Activated CD8-positive, alpha-beta memory T cell treated with anti-CD3 and anti-CD28 coated beads, Interleukin-2, amount 10 ng/mL, durations not matched to agents 7 days and 5 days (primary cell): ENCODE measurements around the gene NUDT21. TPM values are rescaled to one million over a fixed set of nuclear protein-coding genes. Genes with fewer than 3 reads are reported as not detected.

Experiments used
- ATAC-seq: fragments of 150-1000 bp; cut with Tn5 transposase; one replicate; pipeline ENCODE4 v1.10.0; 2021; ENCODE audit warnings: moderate library complexity
- CTCF ChIA-PET: fragments of 350-600 bp; sonication (Branson Sonifier 250); formaldehyde crosslinking; loops from one replicate; lab custom pipeline; 2021; ENCODE audit warnings: antibody characterized with exemption; lab: Charles Lee
- DNase-seq: peaks from one replicate; pipeline ENCODE4 v3.0.0-alpha.2; 2020
- H3K27ac Mint-ChIP-seq: one replicate; pipeline ENCODE4 v1.8.0; 2021; ENCODE audit warnings: mild to moderate bottlenecking, mixed read lengths
- H3K27me3 Mint-ChIP-seq: one replicate; pipeline ENCODE4 v1.8.0; 2021; ENCODE audit warnings: mixed read lengths
- H3K36me3 Mint-ChIP-seq: one replicate; pipeline ENCODE4 v1.8.0; 2021; ENCODE audit warnings: mild to moderate bottlenecking, mixed read lengths
- H3K4me1 Mint-ChIP-seq: one replicate; pipeline ENCODE4 v1.8.0; 2021; ENCODE audit warnings: mixed read lengths
- H3K4me3 Mint-ChIP-seq: one replicate; pipeline ENCODE4 v1.8.0; 2021; ENCODE audit warnings: mild to moderate bottlenecking, moderate library complexity, mixed read lengths
- H3K9me3 Mint-ChIP-seq: one replicate; pipeline ENCODE4 v1.8.0; 2022; ENCODE audit warnings: low read depth, mixed read lengths
- total RNA-seq, 2 experiments: library from RNA; stranded (reverse); gene quantifications; one replicate each; pipeline ENCODE4 v1.2.3, GENCODE V29; 2021

NUDT21 gene
- total RNA-seq, 2 experiments from 2014 or later: 242 to 279 TPM

DNA sequence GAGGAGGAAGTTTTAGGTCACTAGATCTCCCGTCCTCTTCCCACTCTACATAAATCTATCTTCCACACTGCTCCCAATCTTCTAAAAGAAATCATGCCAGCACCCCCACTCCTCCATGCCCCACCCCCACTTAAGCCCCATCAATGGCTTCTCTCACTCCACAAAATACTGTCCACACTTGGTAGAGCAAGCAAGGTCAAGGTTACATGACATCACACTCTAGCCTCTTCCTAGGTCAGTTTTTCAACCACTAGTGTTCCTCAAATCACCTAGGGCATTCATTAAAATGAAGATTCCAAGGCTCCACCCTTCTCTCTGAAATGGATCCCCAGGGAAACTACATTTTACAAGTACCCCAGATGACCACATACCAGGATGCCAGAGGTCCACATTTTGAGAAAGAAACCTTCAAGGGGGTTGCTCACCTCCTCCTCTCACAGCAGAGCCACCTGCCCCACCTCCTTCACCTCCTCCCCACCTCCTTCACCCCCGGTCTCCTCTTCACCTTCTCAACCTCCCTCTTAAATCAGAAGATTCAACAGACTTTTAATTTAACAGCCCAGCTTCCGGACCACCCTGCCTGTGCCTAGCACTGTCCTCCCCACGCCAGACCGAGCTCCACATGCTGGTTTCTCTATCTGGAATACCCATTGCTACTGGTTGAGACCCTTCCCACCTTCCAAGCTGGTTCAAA lies 29.0 kb downstream of the NUDT21 start:
- H3K27me3 Mint-ChIP-seq: no peaks in the 10 kb centered on the region
- H3K9me3 Mint-ChIP-seq: no peaks in the 10 kb centered on the region
- ATAC-seq (no peak), DNase-seq (no peak)
- peak overlapping the region; percentile 47 for H3K27ac Mint-ChIP-seq
- no peaks in the 10 kb centered on the region for H3K36me3 Mint-ChIP-seq
- H3K4me1 Mint-ChIP-seq: peaks cover 37% of the 10 kb centered on the region
- no peak overlapping the region for H3K4me3 Mint-ChIP-seq
- CTCF ChIA-PET: interaction anchor here (0.5 to 1.5 kb wide), 3 partner anchors 21 to 123 kb away, joined by 3 read pairs; no protein-coding TSS in a partner anchor

DNA sequence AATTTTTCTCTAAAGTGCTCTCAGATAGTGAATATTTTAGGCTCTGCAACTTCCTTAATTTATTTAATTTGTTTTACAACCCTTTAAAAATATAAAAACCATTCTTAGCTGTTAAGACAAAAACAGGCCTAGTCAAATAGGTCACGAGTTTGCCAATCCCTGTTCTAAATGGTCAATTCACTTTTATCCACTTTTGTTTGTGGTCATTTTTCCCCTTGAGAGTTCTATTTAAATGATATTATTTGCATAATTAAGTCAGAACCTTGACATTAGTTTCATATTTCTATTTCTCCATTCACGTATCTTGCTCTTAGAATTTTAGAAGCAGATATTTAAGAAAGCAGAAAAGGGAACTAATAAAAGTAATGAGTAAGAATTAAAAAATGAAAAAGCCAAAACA lies 29.8 kb downstream of the NUDT21 start:
- Mint-ChIP-seq H3K4me3 (no peak overlapping the region), H3K36me3 (no peaks in the 10 kb centered on the region), H3K27ac (no peak overlapping the region), H3K4me1 (peaks cover 36% of the 10 kb centered on the region), H3K9me3 (no peaks in the 10 kb centered on the region), H3K27me3 (no peaks in the 10 kb centered on the region)
- DNase-seq: no peak
- ATAC-seq: no peak
- CTCF ChIA-PET: interaction anchor here (0.5 to 1.4 kb wide), 2 partner anchors 21 to 122 kb away, joined by 3 read pairs; no protein-coding TSS in a partner anchor

- H3K9me3 Mint-ChIP-seq: no peaks in the 10 kb centered on the region
- no peak overlapping the region for H3K4me3 Mint-ChIP-seq
- peaks cover 33% of the 10 kb centered on the region for H3K4me1 Mint-ChIP-seq
- peaks cover 3% of the 10 kb centered on the region for H3K36me3 Mint-ChIP-seq
- no peak overlapping the region for H3K27ac Mint-ChIP-seq
- DNase-seq: no peak
- H3K27me3 Mint-ChIP-seq: no peaks in the 10 kb centered on the region
- no peak for ATAC-seq
- CTCF ChIA-PET: interaction anchor here (0.6 kb wide), 1 partner anchor 1385 kb away, joined by 3 read pairs; no protein-coding TSS in a partner anchor
Measured at GRCh38 chr16:56420613-56421012, 30.5 kb downstream of the NUDT21 start.

- H3K27me3 Mint-ChIP-seq: no peaks in the 10 kb centered on the region
- CTCF ChIA-PET: interaction anchor here (0.6 kb wide), 1 partner anchor 1386 kb away, joined by 3 read pairs; no protein-coding TSS in a partner anchor
- H3K36me3 Mint-ChIP-seq: peaks cover 3% of the 10 kb centered on the region
- no peak for ATAC-seq
- peaks cover 35% of the 10 kb centered on the region for H3K4me1 Mint-ChIP-seq
- H3K9me3 Mint-ChIP-seq: no peaks in the 10 kb centered on the region
- H3K4me3 Mint-ChIP-seq: no peak overlapping the region
- H3K27ac Mint-ChIP-seq: no peak overlapping the region
- no peak for DNase-seq
Measured at GRCh38 chr16:56419740-56420548, 31.2 kb downstream of the NUDT21 start.

DNA sequence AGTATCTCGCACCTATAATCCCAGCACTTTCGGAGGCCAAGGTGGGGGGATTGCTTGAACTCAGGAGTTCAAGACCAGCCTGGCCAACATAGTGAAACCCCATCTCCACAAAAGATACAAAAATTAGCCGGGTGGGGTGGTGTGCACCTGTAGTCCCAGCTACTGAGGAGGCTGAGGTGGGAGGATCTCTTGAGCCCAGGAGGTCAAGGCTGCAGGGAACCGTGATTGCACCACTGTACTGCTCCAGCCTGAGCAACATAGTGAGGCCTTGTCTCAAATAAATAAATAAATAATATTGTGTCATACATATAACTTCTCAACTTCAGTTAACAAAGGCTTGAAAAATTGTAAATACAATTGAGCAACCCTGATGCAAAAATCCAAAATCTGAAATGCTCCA lies 34.0 kb downstream of the NUDT21 start:
- DNase-seq (no peak), ATAC-seq (no peak)
- CTCF ChIA-PET: no interaction called here
- Mint-ChIP-seq H3K4me3 (no peak overlapping the region), H3K27me3 (no peaks in the 10 kb centered on the region), H3K36me3 (peaks cover 6% of the 10 kb centered on the region), H3K4me1 (peaks cover 15% of the 10 kb centered on the region), H3K9me3 (no peaks in the 10 kb centered on the region), H3K27ac (no peak overlapping the region)

GRCh38 chr16:56415875-56416274 lies 35.3 kb downstream of the NUDT21 start:
- peaks cover 9% of the 10 kb centered on the region for H3K36me3 Mint-ChIP-seq
- H3K9me3 Mint-ChIP-seq: no peaks in the 10 kb centered on the region
- no peak overlapping the region for H3K27ac Mint-ChIP-seq

GRCh38 chr16:56414366-56414765 lies 36.8 kb downstream of the NUDT21 start:
- Mint-ChIP-seq H3K4me1 (peaks cover 6% of the 10 kb centered on the region), H3K27me3 (no peaks in the 10 kb centered on the region), H3K27ac (no peak overlapping the region), H3K4me3 (no peak overlapping the region), H3K9me3 (no peaks in the 10 kb centered on the region), H3K36me3 (peaks cover 11% of the 10 kb centered on the region)
- CTCF ChIA-PET: no interaction called here
- ATAC-seq: no peak
- no peak for DNase-seq

More at GRCh38 chr16:56415875-56416274, 35.3 kb downstream of the NUDT21 start:
- Mint-ChIP-seq H3K27me3 (no peaks in the 10 kb centered on the region), H3K4me1 (peaks cover 9% of the 10 kb centered on the region), H3K4me3 (no peak overlapping the region)
- CTCF ChIA-PET: interaction anchor here (0.9 kb wide), 1 partner anchor 32 kb away, joined by 3 read pairs; no protein-coding TSS in a partner anchor
- ATAC-seq (no peak), DNase-seq (no peak)

DNA sequence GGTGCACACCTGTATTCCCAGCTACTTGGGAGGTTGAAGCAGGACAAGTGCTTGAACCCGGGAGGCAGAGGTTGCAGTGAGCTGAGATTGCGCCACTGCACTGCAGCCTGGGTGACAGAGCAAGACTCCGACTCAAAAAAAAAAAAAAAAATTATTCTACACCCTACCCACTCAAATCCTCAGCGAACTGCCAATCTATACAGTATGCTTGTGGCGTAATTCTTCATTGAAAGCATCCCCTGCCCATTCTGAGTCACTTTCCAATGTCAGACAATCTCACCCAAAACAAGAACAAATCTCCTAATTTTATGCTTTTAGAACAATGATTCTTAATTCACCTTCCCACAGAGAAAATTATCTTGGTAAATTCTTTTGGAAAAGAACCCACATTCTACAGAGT lies 37.8 kb downstream of the NUDT21 start:
- Mint-ChIP-seq H3K27me3 (no peaks in the 10 kb centered on the region), H3K9me3 (no peaks in the 10 kb centered on the region), H3K27ac (no peak overlapping the region), H3K4me3 (no peak overlapping the region), H3K4me1 (peaks cover 6% of the 10 kb centered on the region), H3K36me3 (peaks cover 16% of the 10 kb centered on the region)
- DNase-seq (no peak), ATAC-seq (no peak)
- CTCF ChIA-PET: no interaction called here

DNA sequence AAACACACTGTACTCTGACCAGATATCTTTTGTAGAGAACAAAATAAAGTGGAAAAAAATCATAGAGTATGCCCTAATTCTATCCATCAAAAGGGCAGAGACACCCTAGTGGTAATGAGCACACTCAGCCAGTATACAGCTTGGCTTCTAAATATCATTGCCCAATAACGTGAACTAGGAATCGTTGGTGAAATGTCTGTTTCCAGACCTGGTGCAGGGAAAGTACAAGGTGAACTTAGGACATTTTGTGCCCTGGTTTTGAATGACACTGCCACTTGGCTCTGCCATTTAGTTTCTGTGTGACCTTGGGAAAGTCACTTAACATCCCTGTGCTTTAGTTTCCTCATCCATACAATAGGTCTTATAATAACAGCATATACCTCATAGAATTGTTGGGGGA lies 39.5 kb downstream of the NUDT21 start:
- no peak overlapping the region for H3K27ac Mint-ChIP-seq
- peaks cover 20% of the 10 kb centered on the region for H3K36me3 Mint-ChIP-seq
- peaks cover 4% of the 10 kb centered on the region for H3K4me1 Mint-ChIP-seq
- H3K27me3 Mint-ChIP-seq: no peaks in the 10 kb centered on the region
- H3K9me3 Mint-ChIP-seq: no peaks in the 10 kb centered on the region
- CTCF ChIA-PET: no interaction called here
- no peak for ATAC-seq
- H3K4me3 Mint-ChIP-seq: no peak overlapping the region
- no peak for DNase-seq

DNA sequence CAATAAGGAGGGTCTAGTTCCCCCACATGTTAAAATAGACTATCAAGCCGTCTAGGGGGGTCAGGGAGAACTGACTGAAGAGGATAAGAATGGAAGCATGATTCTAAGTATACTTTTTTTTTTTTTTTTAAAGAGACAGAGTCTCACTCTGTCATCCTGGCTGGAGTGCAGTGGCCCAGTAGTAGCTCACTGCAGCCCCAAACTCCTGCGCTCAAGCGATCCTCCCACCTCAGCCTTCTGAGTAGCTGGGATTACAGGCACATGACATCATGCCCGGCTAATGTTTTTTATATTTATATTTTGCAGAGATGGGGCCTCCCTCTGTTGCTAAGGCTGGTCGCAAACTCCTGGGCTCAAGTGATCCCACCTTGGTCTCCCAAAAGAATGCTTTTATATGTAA lies 40.0 kb downstream of the NUDT21 start:
- H3K27me3 Mint-ChIP-seq: no peaks in the 10 kb centered on the region
- H3K9me3 Mint-ChIP-seq: no peaks in the 10 kb centered on the region
- peaks cover 20% of the 10 kb centered on the region for H3K36me3 Mint-ChIP-seq
- no peak overlapping the region for H3K4me3 Mint-ChIP-seq
- H3K27ac Mint-ChIP-seq: no peak overlapping the region
- H3K4me1 Mint-ChIP-seq: peaks cover 6% of the 10 kb centered on the region
- CTCF ChIA-PET: no interaction called here
- ATAC-seq (no peak), DNase-seq (no peak)

DNA sequence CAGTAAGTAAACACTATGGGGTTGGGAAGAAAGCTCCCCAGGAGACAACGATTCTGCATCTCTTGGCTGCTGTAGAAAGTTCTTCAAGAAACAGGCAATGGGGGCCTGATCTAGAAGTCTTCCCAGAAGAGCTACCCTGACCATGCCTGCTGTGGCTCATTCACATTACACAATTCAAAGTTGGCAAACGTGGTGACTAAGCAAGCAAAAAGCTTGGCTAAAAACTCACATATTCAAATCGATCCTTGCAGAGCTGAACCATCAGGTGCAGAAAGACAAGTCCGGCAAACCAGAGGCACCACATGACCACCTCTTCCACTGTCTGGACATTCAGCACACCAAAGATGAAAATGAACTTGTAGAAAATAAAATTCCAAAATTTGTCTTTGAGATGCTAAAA lies 41.9 kb downstream of the NUDT21 start:
- Mint-ChIP-seq H3K4me1 (peaks cover 4% of the 10 kb centered on the region), H3K36me3 (peaks cover 26% of the 10 kb centered on the region), H3K9me3 (no peaks in the 10 kb centered on the region), H3K27ac (no peak overlapping the region), H3K4me3 (no peak overlapping the region), H3K27me3 (no peaks in the 10 kb centered on the region)
- ATAC-seq (no peak), DNase-seq (no peak)
- CTCF ChIA-PET: interaction anchor here (0.8 kb wide), 1 partner anchor 8 kb away, joined by 3 read pairs; no protein-coding TSS in a partner anchor

DNA sequence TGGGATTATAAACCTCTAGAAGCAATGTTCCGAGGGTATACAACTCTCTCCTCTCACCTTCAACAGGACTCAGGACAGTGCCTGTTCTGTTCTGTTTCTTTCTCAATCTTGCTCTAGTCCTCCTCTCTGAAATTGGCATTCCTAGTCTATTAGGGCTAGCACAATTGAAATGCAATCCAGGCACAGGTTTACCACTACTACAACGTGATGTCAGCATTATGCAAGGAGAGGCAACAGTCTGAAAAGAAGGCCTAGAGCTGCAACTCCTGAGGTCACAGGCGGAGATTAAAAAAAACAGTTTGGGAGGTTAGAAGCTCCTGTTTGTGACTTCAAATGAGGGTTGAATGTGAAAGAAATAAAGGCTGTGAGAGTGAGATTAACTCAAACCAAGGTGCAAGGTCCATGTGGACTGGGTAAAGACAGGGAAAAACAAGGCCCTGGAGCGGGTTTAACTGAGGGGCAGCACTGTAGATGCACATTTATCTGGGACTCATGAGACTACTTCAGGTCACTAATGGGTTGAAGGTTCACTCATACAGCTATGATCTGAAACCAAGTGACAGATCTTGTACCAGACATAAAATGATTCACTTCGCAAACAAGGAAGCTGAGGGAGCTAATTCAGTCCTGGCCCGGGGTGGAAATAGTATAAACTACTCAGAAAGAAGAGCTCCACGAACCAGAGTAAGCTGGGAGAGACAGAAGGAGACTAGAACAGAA lies 42.6 kb downstream of the NUDT21 start:
- H3K27me3 Mint-ChIP-seq: no peaks in the 10 kb centered on the region
- H3K4me1 Mint-ChIP-seq: peaks cover 4% of the 10 kb centered on the region
- CTCF ChIA-PET: no interaction called here
- ATAC-seq (no peak), DNase-seq (no peak)
- H3K27ac Mint-ChIP-seq: no peak overlapping the region
- peaks cover 24% of the 10 kb centered on the region for H3K36me3 Mint-ChIP-seq
- H3K4me3 Mint-ChIP-seq: no peak overlapping the region
- no peaks in the 10 kb centered on the region for H3K9me3 Mint-ChIP-seq

- peaks cover 4% of the 10 kb centered on the region for H3K4me1 Mint-ChIP-seq
- no peak overlapping the region for H3K27ac Mint-ChIP-seq
- ATAC-seq (no peak), DNase-seq (no peak)
- no peaks in the 10 kb centered on the region for H3K27me3 Mint-ChIP-seq
- H3K9me3 Mint-ChIP-seq: no peaks in the 10 kb centered on the region
- peaks cover 35% of the 10 kb centered on the region for H3K36me3 Mint-ChIP-seq
- no peak overlapping the region for H3K4me3 Mint-ChIP-seq
- CTCF ChIA-PET: no interaction called here
Measured at GRCh38 chr16:56405977-56406672, 45.0 kb downstream of the NUDT21 start.
